Left ventricle myocardium inferior (tissue), 1 donor: ENCODE measurements around the gene TMC4. TPM values are rescaled to one million over a fixed set of nuclear protein-coding genes. Genes with fewer than 3 reads are reported as not detected.

Source experiments
- DNase-seq: peaks from one replicate; pipeline ENCODE4 v3.0.0-alpha.2; 2020
- H3K27ac ChIP-seq: fragments of 200-600 bp; replicated peaks from 2 replicates; pipeline ENCODE4 v1.8.0; 2021
- H3K27me3 ChIP-seq: fragments of 200-600 bp; 2 replicates; pipeline ENCODE4 v1.8.0; 2021; ENCODE audit warnings: low read depth
- H3K36me3 ChIP-seq: fragments of 200-600 bp; 2 replicates; pipeline ENCODE4 v1.8.0; 2021
- H3K4me1 ChIP-seq: fragments of 200-600 bp; 2 replicates; pipeline ENCODE4 v1.8.0; 2021
- H3K4me3 ChIP-seq: fragments of 200-600 bp; 2 replicates; pipeline ENCODE4 v1.8.0; 2021; ENCODE audit warnings: mild to moderate bottlenecking, moderate library complexity
- H3K9me3 ChIP-seq: fragments of 200-600 bp; replicated peaks from 2 replicates; pipeline ENCODE4 v1.8.0; 2021
- intact Hi-C: fragments of 100-400 bp; cut with micrococcal nuclease; formaldehyde crosslinking; loops from one replicate; pipeline ENCODE4 v1.11.0; 2022
- total RNA-seq: library from RNA; stranded (reverse); fragmentation: NEBNext Ultra II Directional; extraction: Animal tissue kit (Norgen Biotek cat#: 25700); gene quantifications from one replicate; pipeline ENCODE4 v1.2.1, GENCODE V29; 2021
- TF ChIP-seq, protein P1 (sequence below): fragments of 200-600 bp; IDR thresholded peaks from 2 replicates; pipeline ENCODE4 v1.8.0; 2021; ENCODE audit warnings: antibody characterized with exemption, mild to moderate bottlenecking, borderline replicate concordance
- donor health status: DM: no; HTN: yes; CAD: no; lungs with severe emphysema.

Gene TMC4
- total RNA-seq, 1 donor from 2014 or later = 2.2 TPM

DNA sequence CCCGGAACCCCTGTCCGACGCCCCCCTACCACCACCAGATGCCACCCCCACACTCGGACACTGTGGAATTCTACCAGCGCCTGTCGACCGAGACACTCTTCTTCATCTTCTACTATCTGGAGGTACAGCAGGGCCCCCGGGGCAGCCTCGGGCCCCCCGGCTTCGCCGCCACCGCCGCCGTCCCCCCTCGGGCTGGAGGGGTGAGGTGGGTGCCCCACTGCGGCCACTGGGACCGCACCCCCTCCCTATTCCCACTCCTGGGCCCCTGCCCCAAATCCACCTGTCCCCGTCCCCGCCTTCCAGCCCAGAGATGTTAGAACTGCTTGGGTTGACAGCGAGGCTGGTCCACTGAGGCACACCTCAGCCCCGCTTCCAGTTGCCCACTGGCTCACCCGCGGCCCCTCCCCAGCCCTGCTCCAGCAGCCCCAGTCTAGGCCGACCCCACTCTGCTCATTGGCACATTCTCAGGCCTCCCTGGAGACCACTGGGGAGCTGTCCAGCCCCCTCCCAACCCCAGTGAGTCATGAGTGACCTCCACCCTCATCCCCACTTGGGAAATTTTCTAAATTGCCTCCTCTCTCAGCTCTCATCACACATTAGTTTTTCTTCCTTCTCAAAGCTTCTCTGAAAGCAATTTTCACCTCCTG, 20.0 kb downstream of the TMC4 start:
- no peak for DNase-seq
- H3K27ac ChIP-seq = peak overlapping the region; percentile 27
- TF ChIP-seq, protein P1, sequence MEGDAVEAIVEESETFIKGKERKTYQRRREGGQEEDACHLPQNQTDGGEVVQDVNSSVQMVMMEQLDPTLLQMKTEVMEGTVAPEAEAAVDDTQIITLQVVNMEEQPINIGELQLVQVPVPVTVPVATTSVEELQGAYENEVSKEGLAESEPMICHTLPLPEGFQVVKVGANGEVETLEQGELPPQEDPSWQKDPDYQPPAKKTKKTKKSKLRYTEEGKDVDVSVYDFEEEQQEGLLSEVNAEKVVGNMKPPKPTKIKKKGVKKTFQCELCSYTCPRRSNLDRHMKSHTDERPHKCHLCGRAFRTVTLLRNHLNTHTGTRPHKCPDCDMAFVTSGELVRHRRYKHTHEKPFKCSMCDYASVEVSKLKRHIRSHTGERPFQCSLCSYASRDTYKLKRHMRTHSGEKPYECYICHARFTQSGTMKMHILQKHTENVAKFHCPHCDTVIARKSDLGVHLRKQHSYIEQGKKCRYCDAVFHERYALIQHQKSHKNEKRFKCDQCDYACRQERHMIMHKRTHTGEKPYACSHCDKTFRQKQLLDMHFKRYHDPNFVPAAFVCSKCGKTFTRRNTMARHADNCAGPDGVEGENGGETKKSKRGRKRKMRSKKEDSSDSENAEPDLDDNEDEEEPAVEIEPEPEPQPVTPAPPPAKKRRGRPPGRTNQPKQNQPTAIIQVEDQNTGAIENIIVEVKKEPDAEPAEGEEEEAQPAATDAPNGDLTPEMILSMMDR = no peak
- H3K9me3 ChIP-seq = no peaks in the 10 kb centered on the region
- H3K27me3 ChIP-seq = no peaks in the 10 kb centered on the region
- H3K4me3 ChIP-seq = no peak overlapping the region
- peaks cover 18% of the 10 kb centered on the region for H3K4me1 ChIP-seq
- intact Hi-C loops = no loop called here
- H3K36me3 ChIP-seq = peaks cover 100% of the 10 kb centered on the region

- Histone ChIP-seq H3K36me3 (peaks cover 98% of the 10 kb centered on the region), H3K9me3 (no peaks in the 10 kb centered on the region), H3K27ac (no peak overlapping the region), H3K4me3 (no peak overlapping the region), H3K27me3 (no peaks in the 10 kb centered on the region), H3K4me1 (peaks cover 23% of the 10 kb centered on the region)
- TF ChIP-seq, protein P1 = no peak
- DNase-seq = no peak
- intact Hi-C loops = no loop called here
Measured at GRCh38 chr19:54152267-54152666, 20.7 kb downstream of the TMC4 start.

GRCh38 chr19:54151362-54152035, 21.5 kb downstream of the TMC4 start:
- Histone ChIP-seq H3K4me1 (peaks cover 30% of the 10 kb centered on the region), H3K27ac (no peak overlapping the region), H3K9me3 (no peaks in the 10 kb centered on the region), H3K36me3 (peaks cover 98% of the 10 kb centered on the region), H3K27me3 (no peaks in the 10 kb centered on the region), H3K4me3 (no peak overlapping the region)
- TF ChIP-seq, protein P1 = no peak
- DNase-seq = no peak
- intact Hi-C loops = no loop called here

DNA sequence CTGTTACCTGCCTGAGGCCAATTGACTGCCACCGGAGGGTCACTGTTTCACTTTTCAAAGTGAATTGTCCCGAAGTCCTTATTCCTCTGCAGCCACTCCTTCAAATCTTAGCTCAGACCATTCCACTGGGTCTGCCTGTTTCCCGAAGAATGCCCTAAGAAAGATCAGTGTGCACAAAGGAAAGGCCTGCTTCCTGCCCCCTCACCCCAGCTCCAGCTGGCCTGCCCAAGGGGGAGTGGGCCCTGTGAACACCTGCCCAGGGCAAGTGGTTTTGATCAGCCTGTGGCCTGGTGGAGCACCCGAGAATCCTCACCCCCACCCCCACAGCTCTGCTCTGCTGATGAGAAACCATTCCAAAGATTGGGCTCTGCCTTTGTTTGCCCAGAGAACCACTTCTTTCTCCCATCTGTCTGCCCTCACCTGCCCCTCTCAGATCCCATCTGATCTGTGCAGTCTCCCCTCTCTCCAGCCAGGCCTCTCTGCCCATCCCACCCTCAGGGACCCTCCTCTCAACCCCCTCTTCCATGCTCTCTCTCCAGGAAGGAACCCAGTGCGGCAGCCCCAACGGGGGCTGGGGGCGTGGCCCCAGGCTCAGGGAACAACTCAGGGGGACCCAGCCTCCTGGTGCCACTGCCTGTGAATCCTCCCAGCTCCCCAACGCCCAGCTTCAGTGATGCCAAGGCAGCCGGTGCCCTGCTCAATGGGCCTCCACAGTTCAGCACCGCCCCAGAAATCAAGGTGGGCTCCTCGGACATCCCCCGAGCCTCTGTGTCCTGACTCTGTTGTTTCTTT, 23.7 kb downstream of the TMC4 start:
- TF ChIP-seq, protein P1 = no peak
- Histone ChIP-seq H3K9me3 (no peaks in the 10 kb centered on the region), H3K4me3 (no peak overlapping the region), H3K36me3 (peaks cover 98% of the 10 kb centered on the region), H3K27me3 (no peaks in the 10 kb centered on the region), H3K4me1 (peaks cover 37% of the 10 kb centered on the region), H3K27ac (no peak overlapping the region)
- no peak for DNase-seq
- intact Hi-C loops = no loop called here

DNA sequence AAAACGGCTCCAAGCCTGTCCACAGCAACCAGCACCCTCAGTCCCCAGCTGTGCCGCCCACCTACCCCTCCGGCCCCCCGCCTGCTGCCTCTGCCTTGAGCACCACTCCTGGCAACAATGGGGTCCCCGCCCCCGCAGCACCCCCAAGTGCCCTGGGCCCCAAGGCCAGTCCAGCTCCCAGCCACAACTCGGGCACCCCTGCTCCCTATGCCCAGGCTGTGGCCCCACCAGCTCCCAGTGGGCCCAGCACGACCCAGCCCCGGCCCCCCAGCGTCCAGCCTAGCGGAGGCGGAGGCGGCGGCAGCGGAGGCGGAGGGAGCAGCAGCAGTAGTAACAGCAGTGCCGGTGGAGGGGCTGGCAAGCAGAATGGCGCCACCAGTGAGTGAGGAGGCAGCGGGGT, 24.8 kb downstream of the TMC4 start:
- Histone ChIP-seq H3K27ac (peak overlapping the region; percentile 62), H3K9me3 (no peaks in the 10 kb centered on the region), H3K4me3 (no peak overlapping the region), H3K27me3 (no peaks in the 10 kb centered on the region), H3K4me1 (peaks cover 30% of the 10 kb centered on the region), H3K36me3 (peaks cover 98% of the 10 kb centered on the region)
- intact Hi-C loops = no loop called here
- DNase-seq = no peak
- TF ChIP-seq, protein P1 = no peak
